Neural cell (in vitro differentiated cells): Measurements from ENCODE around the gene GSN.

Experiments used
- CTCF ChIP-seq: fragments of 450-650 bp; IDR thresholded peaks from 2 replicates; pipeline ENCODE4 v1.5.1; 2014; ENCODE audit warnings: antibody characterized with exemption, mild to moderate bottlenecking, moderate library complexity; ENCODE audit not compliant: poor library complexity, severe bottlenecking
- EP300 ChIP-seq: fragments of 450-650 bp; conservative IDR thresholded peaks from 2 replicates; pipeline ENCODE4 v1.6.1; 2014; ENCODE audit warnings: antibody characterized with exemption, mild to moderate bottlenecking, moderate library complexity; ENCODE audit not compliant: poor library complexity, severe bottlenecking
- EZH2 ChIP-seq: fragments of 200-600, 300-800 bp; shearing (Covaris generic), sonication (generic); IDR thresholded peaks from 2 replicates; pipeline ENCODE4 v1.6.1; 2014; ENCODE audit warnings: antibody characterized with exemption, low read length, borderline replicate concordance, mild to moderate bottlenecking; ENCODE audit not compliant: insufficient read depth, poor library complexity, severe bottlenecking
- MXI1 ChIP-seq: fragments of 450-650 bp; conservative IDR thresholded peaks from 2 replicates; pipeline ENCODE4 v1.6.1; 2014; ENCODE audit warnings: antibody characterized with exemption, mild to moderate bottlenecking; ENCODE audit not compliant: poor library complexity, severe bottlenecking
- RAD21 ChIP-seq: fragments of 450-650 bp; conservative IDR thresholded peaks from 2 replicates; pipeline ENCODE4 v1.6.1; 2014; ENCODE audit warnings: antibody characterized with exemption, mild to moderate bottlenecking, moderate library complexity
- SMC3 ChIP-seq: fragments of 450-650 bp; conservative IDR thresholded peaks from 2 replicates; pipeline ENCODE4 v1.6.1; 2014; ENCODE audit warnings: antibody characterized with exemption, mild to moderate bottlenecking, moderate library complexity; ENCODE audit not compliant: poor library complexity
- TAF1 ChIP-seq: IDR thresholded peaks from 2 replicates; pipeline ENCODE4 v1.6.1; 2012; ENCODE audit warnings: low read depth

- TF ChIP-seq RAD21 (no peak), CTCF (no peak), TAF1 (no peak), EZH2 (no peak), MXI1 (no peak), EP300 (no peak), SMC3 (no peak)
These were observed 96.1 kb downstream of the GSN start for GRCh38 chr9:121364077-121364476.
